GM23248 (cell line): Measurements from ENCODE around the gene MYO9A.

Experiments used
- EZH2 ChIP-seq: fragments of 200-600 bp; sonication (generic); IDR thresholded peaks from 2 replicates; pipeline ENCODE4 v1.6.1; 2018; ENCODE audit warnings: antibody characterized with exemption, mild to moderate bottlenecking; ENCODE audit not compliant: insufficient read depth, poor library complexity, severe bottlenecking
- EZH2phosphoT487 ChIP-seq: fragments of 200-600 bp; sonication (generic); IDR thresholded peaks from 2 replicates; pipeline ENCODE4 v1.6.1; 2018; ENCODE audit warnings: antibody characterized with exemption, moderate library complexity, mild to moderate bottlenecking, low read depth; ENCODE audit not compliant: insufficient read depth

DNA sequence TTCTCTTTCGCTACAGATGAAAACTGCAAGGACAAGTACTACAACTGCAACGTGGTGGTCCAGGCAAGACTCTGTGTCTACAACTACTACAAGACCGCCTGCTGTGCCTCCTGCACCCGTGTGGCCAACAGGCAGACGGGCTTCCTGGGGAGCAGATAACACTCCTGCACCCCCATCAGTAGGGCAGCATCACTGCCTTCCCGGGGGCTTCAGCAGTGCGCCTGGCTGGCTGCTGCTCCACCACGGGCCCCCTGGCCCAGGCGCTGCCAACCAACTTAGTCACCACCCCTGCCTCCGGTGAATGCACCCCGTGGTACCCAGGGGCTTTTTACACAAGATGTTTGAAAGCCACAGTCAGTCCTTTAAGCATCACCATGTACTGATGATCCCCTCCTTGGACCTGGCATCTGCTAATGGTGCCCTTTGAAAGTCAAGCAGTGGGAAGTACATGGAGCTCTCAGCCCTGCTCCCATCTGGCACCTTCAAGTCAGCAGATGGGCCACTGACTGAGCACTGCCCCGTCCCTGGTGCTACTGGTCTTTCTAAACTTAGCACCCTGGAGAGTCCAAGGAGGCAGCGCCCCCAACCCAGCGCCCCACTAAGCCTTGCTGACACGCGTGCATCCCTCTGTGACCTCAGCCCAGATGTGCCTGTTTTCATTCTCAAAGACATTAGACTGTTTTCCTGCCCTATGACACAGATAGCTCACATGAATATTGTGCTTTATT is 340.6 kb downstream of the MYO9A start:
- TF ChIP-seq EZH2: no peak
- TF ChIP-seq EZH2phosphoT487: no peak
